Measurements from ENCODE around the gene WAC.

GRCh38 chr10:28530751-28531150 lies 2.2 kb upstream of the WAC start:
- TF ChIP-seq CTCF (IDR thresholded peaks at IDR 0.05) (no peak), POLR2A (IDR thresholded peaks at IDR 0.05) (no peak)

Measured in thyroid gland (tissue), 4 donors.